ENCODE results near the gene GASK1B.
A peak's percentile ranks its signal among the peaks of the same experiment; 100 is the strongest.

GASK1B gene

GRCh38 chr4:158190718-158191117 is 17.9 kb upstream of the GASK1B start:
- Histone ChIP-seq H4K20me1 (ENCODE audit: insufficient read depth, low read length, poor library complexity, severe bottlenecking) (no peaks in the 10 kb centered on the region), H3K27me3 (ENCODE audit: insufficient read depth, low read length, poor library complexity, severe bottlenecking) (no peaks in the 10 kb centered on the region), H3K79me2 (ENCODE audit: insufficient read depth, low read length) (no peaks in the 10 kb centered on the region), H3K36me3 (ENCODE audit: insufficient read depth, low read length) (no peaks in the 10 kb centered on the region), H3K4me1 (ENCODE audit: insufficient read depth, low read length, poor library complexity, severe bottlenecking) (no peaks in the 10 kb centered on the region), H3K4me3 (ENCODE audit: low read length, poor library complexity, severe bottlenecking) (no peak overlapping the region), H3K9me3 (ENCODE audit: insufficient read depth, low read depth, low read length) (no peaks in the 10 kb centered on the region), H2AFZ (ENCODE audit: low read length) (no peak overlapping the region), H3K9ac (ENCODE audit: low read depth, low read length, poor library complexity, severe bottlenecking) (no peak overlapping the region), H3K4me2 (ENCODE audit: low read depth, low read length, poor library complexity, severe bottlenecking) (no peak overlapping the region), H3F3A (ENCODE audit: low read depth) (no peaks in the 10 kb centered on the region), H3K9me2 (replicated peaks; ENCODE audit: low read depth, low read length) (no peaks in the 10 kb centered on the region)
- no peak for TF ChIP-seq CTCF (conservative IDR thresholded peaks at IDR 0.05; ENCODE audit: low read length)
- no peak for TF ChIP-seq EZH2phosphoT487 (IDR thresholded peaks at IDR 0.05; ENCODE audit: borderline replicate concordance)

GRCh38 chr4:158189422-158189821 is 16.6 kb upstream of the GASK1B start:
- no peaks in the 10 kb centered on the region for H4K20me1 ChIP-seq (ENCODE audit: insufficient read depth, low read length, poor library complexity, severe bottlenecking)
- H3K79me2 ChIP-seq (ENCODE audit: insufficient read depth, low read length) = no peaks in the 10 kb centered on the region
- no peaks in the 10 kb centered on the region for H3K4me1 ChIP-seq (ENCODE audit: insufficient read depth, low read length, poor library complexity, severe bottlenecking)
- no peak overlapping the region for H3K4me2 ChIP-seq (ENCODE audit: low read depth, low read length, poor library complexity, severe bottlenecking)
- H3K9ac ChIP-seq (ENCODE audit: low read depth, low read length, poor library complexity, severe bottlenecking) = no peak overlapping the region
- H3K9me3 ChIP-seq (ENCODE audit: insufficient read depth, low read depth, low read length) = no peaks in the 10 kb centered on the region
- no peaks in the 10 kb centered on the region for H3F3A ChIP-seq (ENCODE audit: low read depth)
- H3K36me3 ChIP-seq (ENCODE audit: insufficient read depth, low read length) = no peaks in the 10 kb centered on the region
- H3K27me3 ChIP-seq (ENCODE audit: insufficient read depth, low read length, poor library complexity, severe bottlenecking) = no peaks in the 10 kb centered on the region
- H2AFZ ChIP-seq (ENCODE audit: low read length) = 0 out of 2 replicates have a peak overlapping the region, but pooled peaks have one; percentile 30
- H3K9me2 ChIP-seq (replicated peaks; ENCODE audit: low read depth, low read length) = no peaks in the 10 kb centered on the region
- no peak for TF ChIP-seq CTCF (conservative IDR thresholded peaks at IDR 0.05; ENCODE audit: low read length)
- TF ChIP-seq EZH2phosphoT487 (IDR thresholded peaks at IDR 0.05; ENCODE audit: borderline replicate concordance) = no peak
- H3K4me3 ChIP-seq (ENCODE audit: low read length, poor library complexity, severe bottlenecking) = no peak overlapping the region

GRCh38 chr4:158186815-158187214 is 14.0 kb upstream of the GASK1B start:
- no peaks in the 10 kb centered on the region for H4K20me1 ChIP-seq (ENCODE audit: insufficient read depth, low read length, poor library complexity, severe bottlenecking)
- H2AFZ ChIP-seq (ENCODE audit: low read length) = no peak overlapping the region
- H3K9me2 ChIP-seq (replicated peaks; ENCODE audit: low read depth, low read length) = no peaks in the 10 kb centered on the region
- H3K4me3 ChIP-seq (ENCODE audit: low read length, poor library complexity, severe bottlenecking) = no peak overlapping the region
- no peaks in the 10 kb centered on the region for H3K79me2 ChIP-seq (ENCODE audit: insufficient read depth, low read length)
- H3K9me3 ChIP-seq (ENCODE audit: insufficient read depth, low read depth, low read length) = no peaks in the 10 kb centered on the region
- no peaks in the 10 kb centered on the region for H3K4me1 ChIP-seq (ENCODE audit: insufficient read depth, low read length, poor library complexity, severe bottlenecking)
- no peaks in the 10 kb centered on the region for H3K36me3 ChIP-seq (ENCODE audit: insufficient read depth, low read length)
- no peaks in the 10 kb centered on the region for H3K27me3 ChIP-seq (ENCODE audit: insufficient read depth, low read length, poor library complexity, severe bottlenecking)
- no peaks in the 10 kb centered on the region for H3F3A ChIP-seq (ENCODE audit: low read depth)
- TF ChIP-seq EZH2phosphoT487 (IDR thresholded peaks at IDR 0.05; ENCODE audit: borderline replicate concordance) (no peak), CTCF (conservative IDR thresholded peaks at IDR 0.05; ENCODE audit: low read length) (no peak)
- H3K4me2 ChIP-seq (ENCODE audit: low read depth, low read length, poor library complexity, severe bottlenecking) = no peak overlapping the region
- H3K9ac ChIP-seq (ENCODE audit: low read depth, low read length, poor library complexity, severe bottlenecking) = no peak overlapping the region

All from Loucy (cell line).